NCI-H446 (cell line): ENCODE data around the gene MGAT5.

Experiments used
- DNase-seq, 2 experiments: peaks; one replicate each; lab custom pipeline; 2025; lab: John Stamatoyannopoulos, UW

Gene MGAT5

DNA sequence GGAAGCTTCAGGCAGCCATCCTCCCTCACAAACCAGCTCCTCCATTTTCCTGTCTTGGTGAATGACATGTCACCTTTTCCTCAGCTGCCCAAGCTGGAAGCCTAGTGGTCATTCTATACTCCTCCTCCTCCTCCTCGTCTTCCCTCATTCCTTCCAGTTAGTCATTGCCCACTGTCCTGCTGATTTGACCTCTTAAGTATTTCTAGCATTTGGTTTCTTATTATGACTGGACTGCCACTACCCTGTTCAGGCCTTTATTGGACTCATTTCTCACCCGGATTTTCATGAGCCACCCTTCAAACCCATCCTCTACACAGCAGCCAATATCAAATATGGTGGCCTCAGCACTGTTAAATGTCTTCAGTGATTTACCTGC is 21.9 kb upstream of the MGAT5 start:
- DNase-seq = no peak

DNA sequence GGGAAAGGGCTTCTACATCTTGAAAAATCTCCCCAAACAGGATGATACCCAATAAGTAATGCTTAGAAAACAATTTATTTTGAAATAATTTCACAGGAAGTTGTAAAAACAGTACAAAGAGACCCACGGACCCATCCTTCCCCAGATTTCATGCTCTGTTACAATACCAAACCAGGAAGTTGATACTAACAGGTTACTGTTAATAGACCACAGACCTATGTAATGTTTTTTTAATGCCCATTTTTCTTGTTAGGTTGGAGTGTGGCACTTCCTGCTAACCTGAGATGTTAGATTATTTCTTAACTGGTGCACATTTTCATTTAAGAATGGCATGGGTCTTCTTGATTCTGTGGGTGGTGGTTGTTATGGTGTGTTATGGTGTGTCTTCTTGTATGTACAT is 21.4 kb upstream of the MGAT5 start:
- no peak for DNase-seq

DNA sequence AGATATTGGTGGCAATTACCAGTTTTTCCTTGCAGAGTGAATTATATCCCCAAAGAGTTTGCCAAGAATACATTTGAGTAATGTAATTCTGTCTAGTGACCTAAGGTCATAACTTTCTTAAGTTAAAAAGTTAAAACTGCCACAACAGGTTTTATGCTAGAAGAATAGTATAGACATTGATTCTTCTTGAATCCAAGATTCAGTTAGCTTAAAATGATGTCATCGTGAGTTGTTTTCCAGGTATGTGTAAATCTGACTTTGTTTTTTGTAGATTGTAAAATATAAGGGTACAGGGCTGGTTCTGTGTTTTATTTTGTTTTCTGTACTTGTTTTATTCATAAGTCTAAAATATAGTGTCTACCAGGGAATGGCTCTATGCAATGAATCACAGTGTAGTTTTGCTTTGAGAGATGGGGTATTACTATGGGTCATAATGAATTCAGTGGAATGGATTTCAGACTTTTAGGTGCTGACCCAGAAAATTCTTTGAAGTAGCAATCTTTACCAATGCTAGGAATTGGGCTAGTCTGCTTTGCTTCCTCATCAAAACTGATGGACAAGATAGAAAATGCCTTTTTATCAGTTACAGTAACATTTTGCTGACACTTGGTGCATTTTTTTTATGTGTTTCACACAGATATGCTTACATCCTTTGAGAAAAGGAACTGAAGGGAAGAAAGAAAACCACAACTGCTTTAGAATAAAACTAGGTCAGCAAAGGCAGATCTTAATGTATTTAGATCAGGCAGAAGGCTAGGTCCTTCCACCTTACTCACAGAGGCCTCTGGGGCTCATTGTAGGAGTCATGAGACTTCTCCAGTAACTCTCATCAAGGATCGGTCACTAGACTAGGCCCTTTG is 20.8 kb upstream of the MGAT5 start:
- DNase-seq = no peak

GRCh38 chr2:134233728-134234136 is 20.1 kb upstream of the MGAT5 start:
- DNase-seq = no peak

GRCh38 chr2:134234535-134234934 is 19.3 kb upstream of the MGAT5 start:
- DNase-seq = no peak

DNA sequence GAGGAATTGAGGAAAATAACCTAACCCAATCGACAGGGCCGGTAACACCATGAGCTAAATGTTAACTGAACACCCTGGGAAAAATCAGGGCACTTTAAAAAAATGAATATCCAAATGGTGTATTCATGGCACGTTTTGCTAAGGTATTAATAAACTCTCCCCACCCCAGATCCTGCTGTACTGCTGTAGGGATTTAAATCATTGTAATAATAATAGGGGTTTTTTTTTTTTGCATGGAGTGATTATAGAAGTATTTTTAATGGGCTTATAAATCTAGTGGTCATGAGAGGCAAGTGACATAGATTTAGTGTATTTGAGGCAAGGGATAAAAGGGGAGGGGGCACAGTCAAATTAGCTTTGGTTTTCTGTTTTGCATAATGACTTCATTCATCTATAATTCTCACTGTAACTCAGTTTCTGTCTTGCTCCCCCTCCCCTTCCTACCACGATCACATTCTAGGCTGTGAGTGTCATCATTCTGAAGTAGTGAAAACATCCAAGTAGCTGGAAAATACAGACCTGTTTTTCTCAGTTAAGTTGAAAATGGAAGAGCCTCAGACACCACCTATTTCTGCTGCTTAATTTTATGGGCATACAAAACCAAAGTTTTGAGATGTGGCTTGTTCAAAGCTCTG is 18.2 kb upstream of the MGAT5 start:
- no peak for DNase-seq

DNA sequence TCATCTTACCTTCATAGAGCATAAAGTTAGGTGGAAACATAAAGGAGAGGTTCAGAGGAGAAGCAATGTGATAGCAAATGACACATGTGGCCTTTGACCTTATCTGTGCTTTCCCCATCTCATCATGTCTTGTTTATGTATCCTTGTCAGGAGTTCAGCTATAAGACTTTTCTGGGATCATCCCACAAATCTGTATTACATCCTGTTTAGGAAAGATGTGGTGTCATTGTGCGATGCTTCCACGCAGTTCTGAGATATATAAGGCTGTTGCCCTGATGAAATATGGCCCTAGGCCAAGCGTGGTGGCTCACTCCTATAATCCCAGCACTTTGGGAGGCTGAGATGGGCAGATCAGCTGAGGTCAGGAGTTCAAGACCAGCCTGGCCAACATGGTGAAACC is 15.5 kb upstream of the MGAT5 start:
- DNase-seq = no peak

GRCh38 chr2:134240061-134240460 is 13.8 kb upstream of the MGAT5 start:
- no peak for DNase-seq

- DNase-seq = no peak
Measured at GRCh38 chr2:134241911-134242310, 12.0 kb upstream of the MGAT5 start.

DNA sequence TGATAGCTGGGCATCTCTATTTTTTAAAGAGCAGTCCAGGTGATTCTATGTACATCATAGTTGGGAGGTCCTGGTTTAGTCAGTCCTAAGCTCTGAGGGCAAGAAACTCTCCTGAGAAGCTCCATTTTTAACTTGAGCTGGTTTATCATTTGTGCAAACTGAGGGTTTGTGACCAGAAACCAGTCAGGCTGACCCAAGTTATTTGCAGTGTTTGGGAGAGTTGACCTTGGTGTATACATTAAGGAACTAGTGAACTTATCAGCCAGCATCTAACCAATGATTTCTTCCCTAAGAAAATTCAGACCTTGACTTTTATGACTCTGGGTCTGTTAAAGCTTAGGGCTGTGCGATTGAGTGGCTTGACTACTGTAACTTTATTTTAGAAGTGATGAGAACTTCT is 10.6 kb upstream of the MGAT5 start:
- DNase-seq = no peak

DNA sequence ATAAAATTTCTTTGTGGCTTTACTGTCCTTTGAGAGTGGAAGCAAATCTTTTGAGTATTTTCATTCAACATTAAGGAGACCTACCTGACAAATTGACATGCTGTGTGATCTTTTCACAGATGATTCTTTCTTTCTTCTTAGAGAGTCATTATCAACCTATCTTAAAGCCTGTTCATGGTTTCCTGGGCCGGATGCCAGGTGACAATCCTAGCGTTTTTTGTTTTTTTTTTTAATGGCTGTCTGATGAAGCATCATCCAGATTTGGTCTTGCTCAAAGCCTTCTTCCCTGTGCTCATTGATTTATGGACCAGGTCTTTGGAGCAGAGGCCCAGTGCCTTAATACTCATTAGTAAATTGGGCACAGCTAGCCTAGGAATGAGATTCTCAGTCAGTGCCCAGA is 9.8 kb upstream of the MGAT5 start:
- peak; percentile 10 to 30 for DNase-seq

DNA sequence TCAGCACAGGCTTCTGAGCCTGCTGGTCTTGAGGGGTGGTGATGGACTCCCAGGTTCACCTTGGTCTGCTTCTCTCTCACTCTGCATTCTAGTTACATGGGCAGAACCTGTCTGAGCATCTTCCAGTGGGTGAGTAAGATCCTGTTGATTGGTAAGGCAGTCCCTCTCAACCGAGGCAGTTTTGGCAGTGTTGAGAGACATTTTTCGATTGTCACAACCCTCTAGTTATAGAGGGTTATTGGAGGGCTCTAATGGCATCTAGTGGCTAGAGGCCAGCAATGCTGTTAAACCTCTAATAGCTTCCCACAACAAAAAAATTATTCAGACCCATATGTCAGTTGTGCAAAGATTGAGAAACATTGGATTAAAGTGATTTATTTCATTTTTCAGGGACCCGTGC is 9.3 kb upstream of the MGAT5 start:
- DNase-seq = no peak

GRCh38 chr2:134245340-134245984 is 8.4 kb upstream of the MGAT5 start:
- peak; percentile 19 to 74 for DNase-seq

DNA sequence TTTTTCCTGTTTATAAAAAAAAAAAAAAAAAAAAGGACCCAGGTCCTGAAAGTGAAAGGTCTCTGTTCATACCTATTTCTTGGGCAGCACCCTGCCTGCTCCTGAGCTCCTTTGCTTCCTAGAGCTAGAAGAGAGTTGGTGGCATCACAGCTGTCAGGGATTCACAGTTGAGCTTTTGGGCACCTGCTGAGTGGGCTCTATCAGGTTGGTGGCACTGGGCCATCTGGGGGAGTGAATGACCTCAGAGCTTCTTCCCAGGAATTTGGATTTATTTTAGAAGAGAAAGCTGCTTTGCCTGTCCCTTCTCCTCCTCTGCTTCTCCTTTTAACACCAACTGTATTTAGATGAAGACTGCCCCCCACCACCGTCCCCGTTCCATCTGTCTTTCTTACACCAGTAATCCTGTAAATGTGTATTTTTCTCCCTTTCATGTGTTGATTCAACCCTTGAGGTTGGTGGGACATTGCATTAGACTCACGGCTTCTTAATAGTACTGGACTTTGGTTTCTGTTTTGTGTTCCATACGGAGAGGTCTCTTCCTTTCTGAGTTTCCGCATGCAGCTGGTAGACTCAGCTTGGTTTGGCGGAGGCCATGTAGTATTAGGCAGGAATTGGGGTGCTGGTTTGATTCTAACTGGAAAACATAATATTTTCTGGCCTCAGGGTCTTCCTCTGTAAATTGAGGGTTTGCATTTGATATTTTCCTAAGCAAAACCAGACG is 7.6 kb upstream of the MGAT5 start:
- peak in 1 of 2 experiments; percentile 13 for DNase-seq

GRCh38 chr2:134247679-134248078 is 6.2 kb upstream of the MGAT5 start:
- no peak for DNase-seq

DNA sequence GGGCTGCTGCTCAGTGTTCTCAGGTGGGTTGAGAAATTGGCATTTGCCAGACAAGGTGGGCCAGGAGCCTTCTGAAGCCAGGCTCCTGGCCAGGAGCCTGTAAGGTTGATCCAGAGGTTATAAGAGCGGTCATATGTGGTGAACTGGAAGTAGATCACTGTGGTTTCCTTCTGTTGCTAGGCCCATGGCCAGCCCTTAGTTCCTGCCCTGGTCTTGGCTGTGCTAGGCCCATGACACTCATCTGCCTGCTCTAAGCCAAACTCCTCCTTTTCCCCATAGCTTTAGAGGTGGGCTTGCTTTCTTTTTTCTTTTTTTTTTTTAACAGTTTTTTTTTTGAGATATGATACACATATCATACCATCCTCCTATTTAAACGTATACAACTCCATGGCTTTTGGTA is 5.0 kb upstream of the MGAT5 start:
- DNase-seq = no peak

DNA sequence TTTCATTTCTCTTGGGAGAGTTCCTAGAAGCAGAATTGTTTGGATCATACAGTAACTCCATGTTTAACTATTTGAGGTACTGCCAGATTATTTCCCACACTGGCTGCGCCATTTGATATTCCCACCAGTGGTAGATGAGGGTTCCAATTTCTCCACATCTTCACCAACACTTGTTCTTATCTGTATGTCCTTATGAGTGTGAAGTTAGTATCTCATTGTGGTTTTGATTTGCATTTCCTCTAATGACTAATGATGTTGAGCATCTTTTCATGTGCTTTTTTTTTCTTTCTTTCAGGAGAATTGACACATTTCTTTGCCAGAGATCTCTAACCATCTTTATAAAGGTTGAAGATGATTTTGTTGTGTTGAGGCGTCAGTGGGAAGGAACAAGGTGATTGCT is 4.1 kb upstream of the MGAT5 start:
- no peak for DNase-seq

- DNase-seq = no peak
Measured at GRCh38 chr2:134250840-134251461, 2.9 kb upstream of the MGAT5 start.

GRCh38 chr2:134252092-134252750 is 1.7 kb upstream of the MGAT5 start:
- DNase-seq = peak in 1 of 2 experiments; percentile 12

GRCh38 chr2:134253117-134253704 is 661 bp upstream of the MGAT5 start:
- DNase-seq = no peak

DNA sequence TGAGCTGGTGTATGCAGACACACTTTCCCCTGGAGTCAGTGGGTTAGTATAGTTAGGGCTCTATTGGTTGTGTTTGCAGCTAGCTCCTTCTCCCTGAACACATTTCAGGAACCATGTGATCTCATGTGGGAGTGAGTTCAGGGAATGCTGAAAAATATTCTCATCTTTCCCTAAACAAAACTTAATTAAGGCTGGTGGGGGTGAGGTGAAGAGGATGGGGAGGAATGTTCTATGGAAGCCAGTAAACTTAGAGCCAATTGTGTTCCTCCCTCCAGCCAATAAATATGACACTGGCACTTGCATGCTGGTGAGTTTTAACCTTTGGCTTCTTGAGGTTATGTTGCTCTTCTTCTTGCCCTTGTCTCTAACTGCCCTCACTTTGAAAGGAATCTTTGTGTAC is 952 bp downstream of the MGAT5 start:
- DNase-seq = no peak
